GM19239 (cell line): ENCODE data around the gene CEP76.

Experiments used
- DNase-seq: peaks from one replicate; pipeline ENCODE4 v3.0.0; 2011; ENCODE audit warnings: low spot score; ENCODE audit not compliant: insufficient read length
- FAIRE-seq: peaks from 2 replicates; lab custom pipeline; 2011; peaks lifted over from hg19 to GRCh38; lab: Jason Lieb, UNC

CEP76 gene

GRCh38 chr18:12702221-12703095, at the start of gene CEP76, which contains the start of gene PSMG2:
TSS of gene CEP76 (minus strand) at chr18:12702723. CDS start at chr18:12702548, 175 bp downstream.
TSS of gene PSMG2 (plus strand) at chr18:12703042. CDS start at chr18:12703108, 66 bp downstream.
- peak; percentile 84 for DNase-seq
- peak; percentile 42 for FAIRE-seq

- DNase-seq (no peak), FAIRE-seq (no peak)
Measured at GRCh38 chr18:12751891-12752290, 49.4 kb upstream of the CEP76 start.

GRCh38 chr18:12751503-12751884, 49.0 kb upstream of the CEP76 start:
- DNase-seq, result no peak
- FAIRE-seq, result no peak

- FAIRE-seq (no peak), DNase-seq (no peak)
Measured at GRCh38 chr18:12750715-12751502, 48.4 kb upstream of the CEP76 start.

- DNase-seq, result no peak
- peak; percentile 72 for FAIRE-seq
Measured at GRCh38 chr18:12750076-12750714, 47.7 kb upstream of the CEP76 start.

- FAIRE-seq (no peak), DNase-seq (no peak)
Measured at GRCh38 chr18:12749121-12749520, 46.6 kb upstream of the CEP76 start.

GRCh38 chr18:12748671-12749070, 46.1 kb upstream of the CEP76 start:
- FAIRE-seq (no peak), DNase-seq (no peak)

GRCh38 chr18:12747530-12748315, 45.2 kb upstream of the CEP76 start:
- DNase-seq (no peak), FAIRE-seq (no peak)

GRCh38 chr18:12745095-12745795, 42.7 kb upstream of the CEP76 start:
- FAIRE-seq (no peak), DNase-seq (no peak)

- no peak for FAIRE-seq
- DNase-seq, result peak; percentile 29
Measured at GRCh38 chr18:12744103-12744502, 41.6 kb upstream of the CEP76 start.

GRCh38 chr18:12742453-12742852, 39.9 kb upstream of the CEP76 start:
- DNase-seq (no peak), FAIRE-seq (no peak)

GRCh38 chr18:12741351-12741750, 38.8 kb upstream of the CEP76 start:
- DNase-seq (no peak), FAIRE-seq (no peak)

- FAIRE-seq (no peak), DNase-seq (no peak)
Measured at GRCh38 chr18:12737243-12737902, 34.9 kb upstream of the CEP76 start.

- FAIRE-seq, result peak; percentile 95
Measured at GRCh38 chr18:12726774-12727550, 24.4 kb upstream of the CEP76 start.

GRCh38 chr18:12726331-12726730, 23.8 kb upstream of the CEP76 start:
- DNase-seq (no peak), FAIRE-seq (no peak)

More at GRCh38 chr18:12726774-12727550, 24.4 kb upstream of the CEP76 start:
- DNase-seq, result peak; percentile 45

GRCh38 chr18:12722731-12723130, 20.2 kb upstream of the CEP76 start:
- FAIRE-seq (no peak), DNase-seq (no peak)

- no peak for FAIRE-seq
- DNase-seq, result no peak
Measured at GRCh38 chr18:12721495-12722275, 19.2 kb upstream of the CEP76 start.
